CD14-positive monocyte (primary cell): ENCODE measurements around the gene IRF6. TPM values are rescaled to one million over a fixed set of nuclear protein-coding genes. Genes with fewer than 3 reads are reported as not detected.

Source experiments
- DNase-seq, 3 donors: peaks; one replicate each; pipeline ENCODE4 v3.0.0-alpha.2; 2011 to 2022
- H2AFZ ChIP-seq: 2 replicates; pipeline ENCODE4 v1.6.0; 2012; ENCODE audit warnings: mild to moderate bottlenecking, low read depth, low read length, inconsistent platforms; ENCODE audit not compliant: insufficient read depth, poor library complexity, severe bottlenecking
- H3K27ac ChIP-seq, 2 donors: 1 replicate in 1 of 2; 2 replicates in 1 of 2; pipeline ENCODE4 v1.5.1; 2012 to 2013; ENCODE audit warnings: low read length in 2 of 2, control low read depth in 1 of 2, inconsistent platforms in 1 of 2, low read depth in 1 of 2, mild to moderate bottlenecking in 1 of 2
- H3K27me3 ChIP-seq, 2 donors: one replicate each; pipeline versions ENCODE4 v1.6.0 to v1.6.1; 2011 to 2013; ENCODE audit warnings: low read length in 2 of 2; ENCODE audit not compliant: control insufficient read depth in 2 of 2, insufficient read depth in 2 of 2
- H3K36me3 ChIP-seq, 2 donors: replicated peaks in 1 of 2; 1 replicate in 1 of 2; 2 replicates in 1 of 2; pipeline versions ENCODE4 v1.5.1 to v1.6.1; 2012 to 2013; ENCODE audit warnings: low read length in 2 of 2, control low read depth in 1 of 2, inconsistent platforms in 1 of 2, mild to moderate bottlenecking in 1 of 2; ENCODE audit not compliant: insufficient read depth in 2 of 2, control insufficient read depth in 1 of 2
- H3K4me1 ChIP-seq, 2 donors: 1 replicate in 1 of 2; 2 replicates in 1 of 2; pipeline versions ENCODE4 v1.5.1 to v1.6.1; 2012 to 2013; ENCODE audit warnings: low read length in 2 of 2, control low read depth in 1 of 2, inconsistent platforms in 1 of 2, mild to moderate bottlenecking in 1 of 2, moderate library complexity in 1 of 2; ENCODE audit not compliant: insufficient read depth in 2 of 2, control insufficient read depth in 1 of 2
- H3K4me2 ChIP-seq: replicated peaks from 2 replicates; pipeline ENCODE3; 2012; ENCODE audit warnings: low read length, moderate library complexity, mild to moderate bottlenecking; ENCODE audit not compliant: poor library complexity, severe bottlenecking; ENCODE audit errors: extremely low read depth
- H3K4me3 ChIP-seq, 3 experiments: fragments of 200-600 bp in 1 of 3; sonication (generic) in 1 of 3; replicated peaks in 1 of 3; 1 replicate in 2 of 3; 2 replicates in 1 of 3; pipeline ENCODE4 v1.5.1; 2011 to 2013; ENCODE audit warnings: low read length in 3 of 3, mild to moderate bottlenecking in 3 of 3, control low read depth in 2 of 3, low read depth in 2 of 3, inconsistent platforms in 1 of 3, moderate library complexity in 1 of 3
- H3K79me2 ChIP-seq: 2 replicates; pipeline ENCODE4 v1.6.0; 2012; ENCODE audit warnings: mild to moderate bottlenecking, control low read depth, inconsistent platforms, low read length, moderate library complexity; ENCODE audit not compliant: insufficient read depth
- H3K9ac ChIP-seq: 2 replicates; pipeline ENCODE4 v1.6.0; 2017; ENCODE audit warnings: low read length, mild to moderate bottlenecking; ENCODE audit not compliant: insufficient read depth, poor library complexity, severe bottlenecking
- H3K9me3 ChIP-seq, 2 donors: replicated peaks in 1 of 2; 1 replicate in 1 of 2; 2 replicates in 1 of 2; pipeline versions ENCODE4 v1.5.1 to v1.6.1; 2012 to 2013; ENCODE audit warnings: low read length in 2 of 2, control low read depth in 1 of 2; ENCODE audit not compliant: control insufficient read depth in 1 of 2, insufficient read depth in 1 of 2
- H4K20me1 ChIP-seq: 2 replicates; pipeline ENCODE4 v1.6.0; 2012; ENCODE audit warnings: mild to moderate bottlenecking, low read length, control low read depth, moderate library complexity; ENCODE audit not compliant: insufficient read depth
- H3K27ac Mint-ChIP-seq, 7 donors: one replicate each; pipeline ENCODE4 v1.8.0; 2020; ENCODE audit warnings: mild to moderate bottlenecking in 7 of 7, mixed read lengths in 7 of 7, moderate library complexity in 6 of 7, inconsistent platforms in 2 of 7
- H3K27me3 Mint-ChIP-seq, 3 donors: one replicate each; pipeline ENCODE4 v1.8.0; 2021 to 2022; ENCODE audit warnings: low read depth in 3 of 3, mild to moderate bottlenecking in 3 of 3, mixed read lengths in 3 of 3, moderate library complexity in 3 of 3, inconsistent platforms in 1 of 3
- H3K36me3 Mint-ChIP-seq, 2 donors: one replicate each; pipeline ENCODE4 v1.8.0; 2020; ENCODE audit warnings: mixed read lengths in 2 of 2, inconsistent platforms in 1 of 2, mild to moderate bottlenecking in 1 of 2
- H3K4me1 Mint-ChIP-seq: one replicate; pipeline ENCODE4 v1.8.0; 2020; ENCODE audit warnings: mild to moderate bottlenecking, mixed read lengths
- H3K4me3 Mint-ChIP-seq, 2 donors: one replicate each; pipeline ENCODE4 v1.8.0; 2020; ENCODE audit warnings: mild to moderate bottlenecking in 2 of 2, mixed read lengths in 2 of 2, moderate library complexity in 1 of 2
- H3K9me3 Mint-ChIP-seq, 7 donors: one replicate each; pipeline ENCODE4 v1.8.0; 2020 to 2022; ENCODE audit warnings: mixed read lengths in 7 of 7, mild to moderate bottlenecking in 6 of 7, moderate library complexity in 6 of 7, inconsistent platforms in 2 of 7
- CTCF ChIP-seq: fragments of 200-600 bp; IDR thresholded peaks from one replicate; pipeline ENCODE4 v1.8.0; 2022; ENCODE audit warnings: antibody characterized with exemption, mild to moderate bottlenecking
- WGBS: methylation state at CpG from one replicate; pipeline ENCODE4 v1.1.5; 2013; ENCODE audit warnings: missing lambda C conversion rate; ENCODE audit not compliant: insufficient coverage; 5-methylcytosine and 5-hydroxymethylcytosine counted together
- intact Hi-C, 2 donors: fragments of 100-400 bp; cut with micrococcal nuclease; formaldehyde crosslinking; loops; one replicate each; pipeline versions ENCODE4 v1.15.0 to v1.15.1; 2023
- polyA plus RNA-seq, 3 donors: library from polyadenylated mRNA; depleted of rRNA in 1 of 3; unstranded in 2 of 3; stranded (reverse) in 1 of 3; fragments of 300-500 nt in 2 of 3; fragments of >200 nt in 1 of 3; fragmentation: Illumina TruSeq in 2 of 3; gene quantifications; 1 replicate in 2 of 3; 2 replicates in 1 of 3; pipeline ENCODE4 v1.2.3, GENCODE V29; 2012 to 2021

The IRF6 gene
- polyA plus RNA-seq, 3 donors: 0.21 to 0.62 (median 0.35) TPM

- H3K4me3 Mint-ChIP-seq: peak within 1 kb of the TSS; percentile 90 to 97
- H3K9me3 ChIP-seq: no peaks in the 10 kb centered on the region
- intact Hi-C loops: no loop called here
- peak within 1 kb of the TSS; percentile 70 to 95 for H3K27ac ChIP-seq
- peak within 1 kb of the TSS; percentile 94 for H2AFZ ChIP-seq
- H3K9me3 Mint-ChIP-seq: no peaks in the 10 kb centered on the region
- peaks cover 28 to 37% of the 10 kb centered on the region in 2 donors for H3K36me3 ChIP-seq
- under 1% methylated on average over 42 of the region's 48 CpGs for WGBS
- peak within 1 kb of the TSS; percentile 81 for H3K9ac ChIP-seq
- H3K27me3 Mint-ChIP-seq: peaks cover 8 to 13% (median 12%) of the 10 kb centered on the region in 3 donors
- DNase-seq: peak; percentile 98 to 99 (median 99)
- no peak for TF ChIP-seq CTCF
- peaks cover 29 to 33% of the 10 kb centered on the region in 2 donors for H3K36me3 Mint-ChIP-seq
- peak within 1 kb of the TSS; percentile 67 to 93 (median 85) for H3K4me3 ChIP-seq
- H3K4me1 Mint-ChIP-seq: peaks cover 23% of the 10 kb centered on the region
- H3K27ac Mint-ChIP-seq: peak within 1 kb of the TSS; percentile 96 to 99 (median 98)
- H4K20me1 ChIP-seq: peaks cover 10% of the 10 kb centered on the region
- H3K4me1 ChIP-seq: peaks cover 14 to 21% of the 10 kb centered on the region in 2 donors
- peaks cover 0 to 8% of the 10 kb centered on the region in 2 donors for H3K27me3 ChIP-seq
- H3K79me2 ChIP-seq: no peaks in the 10 kb centered on the region
- H3K4me2 ChIP-seq: peak within 1 kb of the TSS; percentile 89
These were observed 21.4 kb downstream of the IRF6 start, which contains the start of gene C1orf74 for GRCh38 chr1:209784265-209785169. Gene C1orf74, minus strand, starts transcription at chr1:209784559. Its CDS starts 925 bp downstream, at chr1:209783634.

- peaks cover 14 to 21% of the 10 kb centered on the region in 2 donors for H3K4me1 ChIP-seq
- H3K27me3 Mint-ChIP-seq: peaks cover 4 to 8% (median 8%) of the 10 kb centered on the region in 3 donors
- no peak overlapping the region for H3K4me3 Mint-ChIP-seq
- peak overlapping the region in 1 of 2 donors; percentile 21 for H3K27ac ChIP-seq
- H3K36me3 ChIP-seq: peaks cover 40 to 48% of the 10 kb centered on the region in 2 donors
- peak overlapping the region in 1 of 3 experiments; percentile 93 for H3K4me3 ChIP-seq
- peaks cover 40 to 44% of the 10 kb centered on the region in 2 donors for H3K36me3 Mint-ChIP-seq
- no peaks in the 10 kb centered on the region for H3K9me3 Mint-ChIP-seq
- H4K20me1 ChIP-seq: peaks cover 20% of the 10 kb centered on the region
- no peak for TF ChIP-seq CTCF
- H3K79me2 ChIP-seq: no peaks in the 10 kb centered on the region
- intact Hi-C loops: no loop called here
- H3K9me3 ChIP-seq: no peaks in the 10 kb centered on the region
- no peak overlapping the region for H3K9ac ChIP-seq
- peak overlapping the region in 5 of 7 donors; percentile 37 to 98 (median 96) for H3K27ac Mint-ChIP-seq
- H3K27me3 ChIP-seq: peaks cover 0 to 5% of the 10 kb centered on the region in 2 donors
- 89% methylated on average over 4 of the region's 6 CpGs for WGBS
- H3K4me2 ChIP-seq: peak overlapping the region; percentile 89
- H2AFZ ChIP-seq: peak overlapping the region; percentile 94
- H3K4me1 Mint-ChIP-seq: peaks cover 23% of the 10 kb centered on the region
- DNase-seq: no peak
These were observed 22.6 kb downstream of the IRF6 start for GRCh38 chr1:209783386-209783785.
